GM11168 (cell line): ENCODE data around the gene REEP1.

Experiments
- in situ Hi-C: fragments of 300-500 bp; cut with MboI; formaldehyde crosslinking; loops from one replicate; pipeline ENCODE4 v1.12.0; 2022; ENCODE audit warnings: low sequenced_read_pairs; ENCODE audit not compliant: unreplicated experiment

REEP1 gene

GRCh38 chr2:86211033-86211795, 126.2 kb downstream of the REEP1 start:
- in situ Hi-C loops = no loop called here

- in situ Hi-C loops = loop anchor here (10.0 kb wide), 1 partner anchor 990 kb away; no protein-coding TSS in a partner anchor
These were observed 133.0 kb downstream of the REEP1 start for GRCh38 chr2:86204458-86204857.

- in situ Hi-C loops = loop anchor here (10.0 kb wide), 1 partner anchor 989 kb away; no protein-coding TSS in a partner anchor
These were observed 133.8 kb downstream of the REEP1 start for GRCh38 chr2:86203614-86204013.

- in situ Hi-C loops = loop anchor here (10.0 kb wide), 1 partner anchor 988 kb away; no protein-coding TSS in a partner anchor
These were observed 134.7 kb downstream of the REEP1 start for GRCh38 chr2:86202702-86203101.

- in situ Hi-C loops = loop anchor here (10.0 kb wide), 1 partner anchor 988 kb away; no protein-coding TSS in a partner anchor
These were observed 135.1 kb downstream of the REEP1 start for GRCh38 chr2:86202336-86202692.

- in situ Hi-C loops = loop anchor here (10.0 kb wide), 1 partner anchor 987 kb away; no protein-coding TSS in a partner anchor
These were observed 135.6 kb downstream of the REEP1 start for GRCh38 chr2:86201671-86202335.

- in situ Hi-C loops = loop anchor here (10.0 kb wide), 1 partner anchor 986 kb away; no protein-coding TSS in a partner anchor
These were observed 136.9 kb downstream of the REEP1 start for GRCh38 chr2:86200564-86200963.

- in situ Hi-C loops = loop anchor here (10.0 kb wide), 1 partner anchor 985 kb away; no protein-coding TSS in a partner anchor
These were observed 137.6 kb downstream of the REEP1 start for GRCh38 chr2:86199834-86200177.

GRCh38 chr2:86195808-86196387, 141.5 kb downstream of the REEP1 start:
- in situ Hi-C loops = no loop called here

GRCh38 chr2:86195055-86195807, 142.2 kb downstream of the REEP1 start, which contains the start of gene IMMT:
TSS of gene IMMT (minus strand) at chr2:86195462. CDS start at chr2:86195382, 80 bp downstream.
- in situ Hi-C loops = no loop called here

GRCh38 chr2:86194751-86195054, 142.7 kb downstream of the REEP1 start:
- in situ Hi-C loops = no loop called here

GRCh38 chr2:86193901-86194567, 143.4 kb downstream of the REEP1 start:
- in situ Hi-C loops = no loop called here

- in situ Hi-C loops = no loop called here
These were observed 147.5 kb downstream of the REEP1 start for GRCh38 chr2:86189782-86190416.

GRCh38 chr2:86186431-86186830, 151.0 kb downstream of the REEP1 start:
- in situ Hi-C loops = no loop called here

- in situ Hi-C loops = no loop called here
These were observed 151.8 kb downstream of the REEP1 start for GRCh38 chr2:86185517-86186212.

GRCh38 chr2:86176597-86176996, 160.8 kb downstream of the REEP1 start:
- in situ Hi-C loops = no loop called here

GRCh38 chr2:86175828-86176227, 161.6 kb downstream of the REEP1 start:
- in situ Hi-C loops = no loop called here

GRCh38 chr2:86174445-86174844, 163.0 kb downstream of the REEP1 start:
- in situ Hi-C loops = no loop called here

- in situ Hi-C loops = no loop called here
These were observed 164.8 kb downstream of the REEP1 start for GRCh38 chr2:86172610-86173009.
